Astrocyte (in vitro differentiated cells and primary cell): ENCODE data around the gene CAPN3. TPM values are rescaled to one million over a fixed set of nuclear protein-coding genes. Genes with fewer than 3 reads are reported as not detected.
"Not testable (repeated sequence)": the region's sequence is repeated elsewhere in the genome, so short reads cannot be mapped to it uniquely, and the experiment has no call there.

ENCODE experiments used
- DNase-seq: peaks from one replicate; pipeline ENCODE4 v3.0.0-alpha.2; 2010; ENCODE audit warnings: low read depth
- FAIRE-seq: peaks from 2 replicates; lab custom pipeline; 2011; peaks lifted over from hg19 to GRCh38; lab: Jason Lieb, UNC
- H2AFZ ChIP-seq: 2 replicates; pipeline ENCODE4 v1.6.0; 2012; ENCODE audit warnings: low read depth, low read length, inconsistent platforms
- H3K27ac ChIP-seq: 2 replicates; pipeline ENCODE4 v1.5.1; 2011; ENCODE audit warnings: low read depth, low read length, inconsistent platforms
- H3K27me3 ChIP-seq: 2 replicates; pipeline ENCODE4 v1.6.0; 2011; ENCODE audit warnings: low read length, inconsistent platforms; ENCODE audit not compliant: insufficient read depth
- H3K36me3 ChIP-seq: 2 replicates; pipeline ENCODE4 v1.5.1; 2011; ENCODE audit warnings: low read length, inconsistent platforms; ENCODE audit not compliant: insufficient read depth
- H3K4me1 ChIP-seq: 2 replicates; pipeline ENCODE4 v1.5.1; 2011; ENCODE audit warnings: low read length, inconsistent platforms; ENCODE audit not compliant: insufficient read depth
- H3K4me2 ChIP-seq: 2 replicates; pipeline ENCODE4 v1.6.0; 2012; ENCODE audit warnings: low read length, inconsistent platforms
- H3K4me3 ChIP-seq: 2 replicates; pipeline ENCODE4 v1.5.1; 2011; ENCODE audit warnings: low read depth, mild to moderate bottlenecking, low read length, inconsistent platforms; ENCODE audit not compliant: insufficient read depth
- H3K79me2 ChIP-seq: 2 replicates; pipeline ENCODE4 v1.6.0; 2012; ENCODE audit warnings: mild to moderate bottlenecking, low read length, inconsistent platforms; ENCODE audit not compliant: insufficient read depth
- H3K9ac ChIP-seq: 2 replicates; pipeline ENCODE4 v1.6.0; 2012; ENCODE audit warnings: mild to moderate bottlenecking, low read length, inconsistent platforms
- H3K9me3 ChIP-seq: 2 replicates; pipeline ENCODE4 v1.5.1; 2012; ENCODE audit warnings: low read depth, mild to moderate bottlenecking, low read length, inconsistent platforms; ENCODE audit not compliant: insufficient read depth
- H4K20me1 ChIP-seq: 2 replicates; pipeline ENCODE4 v1.6.0; 2012; ENCODE audit warnings: low read length, inconsistent platforms; ENCODE audit not compliant: insufficient read depth
- H3K27ac Mint-ChIP-seq: one replicate; pipeline ENCODE4 v1.8.0; 2021; ENCODE audit warnings: mild to moderate bottlenecking, mixed read lengths; ENCODE audit not compliant: unreplicated experiment
- H3K27me3 Mint-ChIP-seq: one replicate; pipeline ENCODE4 v1.8.0; 2021; ENCODE audit warnings: low read depth, mixed read lengths; ENCODE audit not compliant: unreplicated experiment
- H3K36me3 Mint-ChIP-seq: one replicate; pipeline ENCODE4 v1.8.0; 2021; ENCODE audit warnings: low read depth, mixed read lengths; ENCODE audit not compliant: unreplicated experiment
- H3K4me1 Mint-ChIP-seq: one replicate; pipeline ENCODE4 v1.8.0; 2021; ENCODE audit warnings: low read depth, mixed read lengths; ENCODE audit not compliant: unreplicated experiment
- H3K4me3 Mint-ChIP-seq: one replicate; pipeline ENCODE4 v1.8.0; 2021; ENCODE audit warnings: mild to moderate bottlenecking, moderate library complexity, mixed read lengths; ENCODE audit not compliant: unreplicated experiment
- H3K9me3 Mint-ChIP-seq: one replicate; pipeline ENCODE4 v1.8.0; 2021; ENCODE audit warnings: mild to moderate bottlenecking, mixed read lengths; ENCODE audit not compliant: unreplicated experiment
- CTCF ChIP-seq: IDR thresholded peaks from 2 replicates; pipeline ENCODE4 v1.5.1; 2011; ENCODE audit warnings: low read depth, mild to moderate bottlenecking, inconsistent platforms, low read length, moderate library complexity; ENCODE audit not compliant: insufficient read depth
- EZH2 ChIP-seq: IDR thresholded peaks from 2 replicates; pipeline ENCODE4 v1.6.1; 2012; ENCODE audit warnings: mild to moderate bottlenecking, low read length, inconsistent platforms; ENCODE audit not compliant: insufficient read depth
- total RNA-seq: library from RNA; stranded (reverse); gene quantifications from 2 replicates; pipeline ENCODE4 v1.2.1, GENCODE V29; 2021

CAPN3 gene
- total RNA-seq, 1 donor from 2014 or later = 0.57 TPM

GRCh38 chr15:42315521-42315920 lies 43.8 kb upstream of the CAPN3 start:
- Histone ChIP-seq H3K27me3 (no peaks in the 10 kb centered on the region), H3K9me3 (no peaks in the 10 kb centered on the region), H3K4me1 (no peaks in the 10 kb centered on the region), H3K4me2 (no peak overlapping the region), H3K36me3 (no peaks in the 10 kb centered on the region), H3K4me3 (no peak overlapping the region), H4K20me1 (no peaks in the 10 kb centered on the region), H3K27ac (no peak overlapping the region), H3K79me2 (no peaks in the 10 kb centered on the region), H2AFZ (no peak overlapping the region), H3K9ac (no peak overlapping the region)
- H3K9me3 Mint-ChIP-seq = no peaks in the 10 kb centered on the region
- TF ChIP-seq EZH2 = no peak
- no peak for TF ChIP-seq CTCF
- H3K4me1 Mint-ChIP-seq = no peaks in the 10 kb centered on the region
- peaks cover 7% of the 10 kb centered on the region for H3K36me3 Mint-ChIP-seq
- FAIRE-seq (peak; percentile 55), DNase-seq (no peak)
- H3K27me3 Mint-ChIP-seq = no peaks in the 10 kb centered on the region
- H3K4me3 Mint-ChIP-seq = no peak overlapping the region
- H3K27ac Mint-ChIP-seq = no peak overlapping the region

- H3K9me3 ChIP-seq, H3K4me1 ChIP-seq, H3K4me1 Mint-ChIP-seq, H3K27me3 Mint-ChIP-seq, H3K79me2 ChIP-seq, H3K4me3 Mint-ChIP-seq, H3K4me2 ChIP-seq, H3K36me3 ChIP-seq, H3K27me3 ChIP-seq, H3K9ac ChIP-seq, H3K27ac Mint-ChIP-seq, H3K9me3 Mint-ChIP-seq, H3K27ac ChIP-seq, H4K20me1 ChIP-seq, H3K4me3 ChIP-seq, H2AFZ ChIP-seq, FAIRE-seq, DNase-seq: not testable (repeated sequence)
- H3K36me3 Mint-ChIP-seq = peaks cover 11% of the 10 kb centered on the region
Observed at GRCh38 chr15:42316282-42316805, 43.0 kb upstream of the CAPN3 start.

GRCh38 chr15:42319206-42319605 lies 40.1 kb upstream of the CAPN3 start:
- Histone ChIP-seq H3K9me3 (no peaks in the 10 kb centered on the region), H3K27me3 (no peaks in the 10 kb centered on the region), H3K4me2 (no peak overlapping the region), H3K79me2 (no peaks in the 10 kb centered on the region), H3K27ac (no peak overlapping the region), H4K20me1 (no peaks in the 10 kb centered on the region), H3K36me3 (no peaks in the 10 kb centered on the region), H3K4me1 (no peaks in the 10 kb centered on the region), H3K9ac (no peak overlapping the region), H3K4me3 (no peak overlapping the region), H2AFZ (no peak overlapping the region)
- Mint-ChIP-seq H3K4me3 (no peak overlapping the region), H3K27ac (no peak overlapping the region), H3K27me3 (no peaks in the 10 kb centered on the region), H3K9me3 (no peaks in the 10 kb centered on the region), H3K4me1 (no peaks in the 10 kb centered on the region), H3K36me3 (peaks cover 4% of the 10 kb centered on the region)
- DNase-seq = no peak
- FAIRE-seq = no peak
- TF ChIP-seq EZH2 (no peak), CTCF (no peak)
